IMR-90 (cell line): Measurements from ENCODE around the gene UBL4A. TPM values are rescaled to one million over a fixed set of nuclear protein-coding genes. Genes with fewer than 3 reads are reported as not detected.

Experiments used
- ATAC-seq: fragments of 200-7000 bp; cut with Tn5 transposase; 2 replicates; pipeline ENCODE4 v1.9.1; 2020; ENCODE audit warnings: low read depth, mild to moderate bottlenecking, moderate library complexity
- BruUV-seq: library from RNA; stranded (reverse); fragments of 400-500 nt; replicated peaks from 2 replicates; lab custom pipeline; 2021; lab: Mats Ljungman, UMichigan
- CTCF ChIA-PET: fragments of 300-600 bp; formaldehyde crosslinking; extraction: SDS; loops from one replicate; lab custom pipeline; 2021; ENCODE audit warnings: antibody characterized with exemption; lab: Yijun Ruan, JAX
- POLR2A ChIA-PET: fragments of 300-600 bp; sonication (Branson Sonifier 250); formaldehyde crosslinking; loops from one replicate; lab custom pipeline; 2022; ENCODE audit warnings: antibody characterized with exemption; ENCODE audit not compliant: unreplicated experiment; lab: Charles Lee
- DNase-seq: peaks from one replicate; pipeline ENCODE4 v3.0.0; 2013
- H2AFZ ChIP-seq: replicated peaks from 2 replicates; pipeline ENCODE3; 2013; ENCODE audit warnings: low read length, mild to moderate bottlenecking; ENCODE audit not compliant: poor library complexity
- H2AK5ac ChIP-seq: 2 replicates; pipeline ENCODE4 v1.6.1; 2013; ENCODE audit warnings: low read depth, low read length, inconsistent platforms
- H2AK9ac ChIP-seq: replicated peaks from 2 replicates; pipeline ENCODE3; 2013; ENCODE audit warnings: mild to moderate bottlenecking, low read depth, low read length, moderate library complexity; ENCODE audit not compliant: poor library complexity
- H2BK120ac ChIP-seq: 2 replicates; pipeline ENCODE4 v1.6.1; 2013; ENCODE audit warnings: low read depth, low read length, inconsistent platforms
- H2BK15ac ChIP-seq: 3 replicates; pipeline ENCODE4 v1.6.1; 2013; ENCODE audit warnings: low read depth, low read length, inconsistent platforms
- H2BK20ac ChIP-seq: 2 replicates; pipeline ENCODE4 v1.6.1; 2013; ENCODE audit warnings: low read depth, mild to moderate bottlenecking, inconsistent platforms, low read length, moderate library complexity
- H2BK5ac ChIP-seq: 2 replicates; pipeline ENCODE4 v1.6.1; 2013; ENCODE audit warnings: mild to moderate bottlenecking, low read depth, low read length, inconsistent platforms; ENCODE audit not compliant: poor library complexity, severe bottlenecking
- H3K14ac ChIP-seq: replicated peaks from 2 replicates; pipeline ENCODE4 v1.6.1; 2013; ENCODE audit warnings: low read depth, low read length, inconsistent platforms
- H3K18ac ChIP-seq: 2 replicates; pipeline ENCODE4 v1.6.1; 2013; ENCODE audit warnings: low read depth, low read length, control low read depth
- H3K23ac ChIP-seq: 2 replicates; pipeline ENCODE4 v1.6.1; 2013; ENCODE audit warnings: low read depth, low read length, inconsistent platforms
- H3K27ac ChIP-seq: 2 replicates; pipeline ENCODE4 v1.5.1; 2013; ENCODE audit warnings: mild to moderate bottlenecking, control low read depth, low read length; ENCODE audit not compliant: insufficient read depth
- H3K27me3 ChIP-seq: 2 replicates; pipeline ENCODE4 v1.6.1; 2013; ENCODE audit warnings: low read length; ENCODE audit not compliant: control insufficient read depth, insufficient read depth
- H3K36me3 ChIP-seq: 2 replicates; pipeline ENCODE4 v1.6.1; 2013; ENCODE audit warnings: low read length, mixed read lengths; ENCODE audit not compliant: control insufficient read depth, insufficient read depth
- H3K4ac ChIP-seq: 2 replicates; pipeline ENCODE4 v1.6.1; 2013; ENCODE audit warnings: low read depth, low read length, inconsistent platforms
- H3K4me1 ChIP-seq: 2 replicates; pipeline ENCODE4 v1.6.1; 2013; ENCODE audit warnings: low read length, mixed read lengths; ENCODE audit not compliant: control insufficient read depth, insufficient read depth
- H3K4me2 ChIP-seq: 2 replicates; pipeline ENCODE4 v1.6.1; 2013; ENCODE audit warnings: low read depth, mild to moderate bottlenecking, control low read depth, low read length, moderate library complexity
- H3K4me3 ChIP-seq: 2 replicates; pipeline ENCODE4 v1.5.1; 2013; ENCODE audit warnings: low read depth, mild to moderate bottlenecking, control low read depth, low read length, moderate library complexity; ENCODE audit not compliant: insufficient read depth
- H3K56ac ChIP-seq: 2 replicates; pipeline ENCODE4 v1.6.1; 2013; ENCODE audit warnings: low read length, inconsistent platforms; ENCODE audit not compliant: insufficient read depth; ENCODE audit errors: extremely low read depth
- H3K79me1 ChIP-seq, 2 experiments: 2 replicates each; pipeline ENCODE4 v1.6.1; 2013; ENCODE audit warnings: low read length in 2 of 2, inconsistent platforms in 1 of 2, low read depth in 1 of 2
- H3K9ac ChIP-seq: 2 replicates; pipeline ENCODE4 v1.6.1; 2013; ENCODE audit warnings: low read depth, low read length, control low read depth
- H3K9me1 ChIP-seq: 2 replicates; pipeline ENCODE4 v1.6.1; 2013; ENCODE audit warnings: low read length, inconsistent platforms; ENCODE audit not compliant: insufficient read depth
- H3K9me3 ChIP-seq: 2 replicates; pipeline ENCODE4 v1.6.1; 2013; ENCODE audit warnings: low read length; ENCODE audit not compliant: control insufficient read depth, insufficient read depth
- H4K20me1 ChIP-seq: 2 replicates; pipeline ENCODE4 v1.6.1; 2013; ENCODE audit warnings: low read length, inconsistent platforms; ENCODE audit not compliant: insufficient read depth
- H4K5ac ChIP-seq: 2 replicates; pipeline ENCODE4 v1.6.1; 2013; ENCODE audit warnings: mild to moderate bottlenecking, low read depth, low read length, control low read depth
- H4K8ac ChIP-seq, 2 experiments: 2 replicates each; pipeline ENCODE4 v1.6.1; 2013; ENCODE audit warnings: low read depth in 2 of 2, low read length in 2 of 2, control low read depth in 1 of 2, inconsistent platforms in 1 of 2
- H4K91ac ChIP-seq: 2 replicates; pipeline ENCODE4 v1.6.1; 2013; ENCODE audit warnings: low read depth, low read length, inconsistent platforms; ENCODE audit not compliant: insufficient read depth
- CEBPB ChIP-seq: IDR thresholded peaks from 2 replicates; pipeline ENCODE4 v1.6.1; 2012; ENCODE audit warnings: low read depth, low read length, improper control_type of control experiment
- MAZ ChIP-seq: IDR thresholded peaks from 2 replicates; pipeline ENCODE4 v1.6.1; 2012; ENCODE audit warnings: low read depth, mild to moderate bottlenecking, low read length, improper control_type of control experiment, moderate library complexity, borderline replicate concordance
- MXI1 ChIP-seq: IDR thresholded peaks from 2 replicates; pipeline ENCODE4 v1.6.1; 2012; ENCODE audit warnings: low read depth, mild to moderate bottlenecking, low read length, moderate library complexity, borderline replicate concordance
- NFE2L2 ChIP-seq: fragments of 150-350 bp; IDR thresholded peaks from 2 replicates; pipeline ENCODE4 v1.6.1; 2016; ENCODE audit warnings: low read depth, mild to moderate bottlenecking, low read length
- POLR2A ChIP-seq: IDR thresholded peaks from 2 replicates; pipeline ENCODE4 v1.6.1; 2012; ENCODE audit warnings: mild to moderate bottlenecking, low read depth, low read length
- RAD21 ChIP-seq: IDR thresholded peaks from 2 replicates; pipeline ENCODE4 v1.6.1; 2012; ENCODE audit warnings: low read length, improper control_type of control experiment
- RCOR1 ChIP-seq: IDR thresholded peaks from 2 replicates; pipeline ENCODE4 v1.6.1; 2012; ENCODE audit warnings: mild to moderate bottlenecking, low read length, improper control_type of control experiment; ENCODE audit not compliant: insufficient replicate concordance
- RFX5 ChIP-seq: IDR thresholded peaks from 2 replicates; pipeline ENCODE4 v1.8.0; 2012; ENCODE audit warnings: low read depth, mild to moderate bottlenecking, low read length, moderate library complexity
- USF2 ChIP-seq: fragments of 150-350 bp; IDR thresholded peaks from 2 replicates; pipeline ENCODE4 v1.6.1; 2017; ENCODE audit warnings: mild to moderate bottlenecking, antibody characterized with exemption, low read length, low read depth
- WGBS, 2 experiments: methylation state at CpG; one replicate each; pipeline versions ENCODE4 v1.1.5 to v1.1.7; 2013; ENCODE audit warnings: missing lambda C conversion rate in 2 of 2; ENCODE audit not compliant: insufficient read length in 1 of 2; ENCODE audit errors: extremely low coverage in 2 of 2; 5-methylcytosine and 5-hydroxymethylcytosine counted together
- dilution Hi-C: fragments of 300-500 bp; cut with HindIII; formaldehyde crosslinking; loops from one replicate; pipeline ENCODE4 v1.14.3; 2018; ENCODE audit warnings: low sequenced_read_pairs; ENCODE audit not compliant: unreplicated experiment
- in situ Hi-C: fragments of 300-500 bp; cut with MboI; formaldehyde crosslinking; loops from 3 replicates; pipeline ENCODE4 v1.14.3; 2019; ENCODE audit warnings: low sequenced_read_pairs, inconsistent platforms, mixed read lengths
- intact Hi-C: fragments of 100-400 bp; cut with micrococcal nuclease; formaldehyde crosslinking; loops from 2 replicates; pipeline ENCODE4 v1.10.0; 2022
- polyA plus RNA-seq, 3 experiments: library from polyadenylated mRNA; depleted of rRNA; stranded (reverse); fragments of >200 nt; gene quantifications; 2 replicates each; pipeline ENCODE4 v1.2.3, GENCODE V29; 2012; ENCODE audit warnings: low replicate concordance in 1 of 3
- total RNA-seq: library from RNA; depleted of rRNA; stranded (reverse); fragments of >200 nt; gene quantifications from 2 replicates; pipeline ENCODE4 v1.2.3, GENCODE V29; 2012

UBL4A gene
- total and polyA plus RNA-seq, 2 of the 4 experiments (the other 2 are of a cell fraction): 24.6 to 28.3 TPM

GRCh38 chrX:154466907-154467306 lies 19.5 kb downstream of the UBL4A start:
- dilution Hi-C loops (no loop called here), in situ Hi-C loops (no loop called here), intact Hi-C loops (no loop called here)
- Histone ChIP-seq H3K27ac (no peak overlapping the region), H3K27me3 (no peaks in the 10 kb centered on the region), H3K4me1 (no peaks in the 10 kb centered on the region), H3K4ac (no peak overlapping the region), H2BK15ac (no peak overlapping the region), H3K18ac (no peak overlapping the region), H4K8ac (no peak overlapping the region), H3K4me3 (no peak overlapping the region), H3K79me1 (peaks cover 0 to 9% of the 10 kb centered on the region in 2 experiments; a peak in 2 of 4 replicates), H2BK120ac (no peak overlapping the region), H2AK5ac (no peak overlapping the region), H3K56ac (no peak overlapping the region), H3K14ac (no peak overlapping the region), H4K20me1 (peaks cover 14% of the 10 kb centered on the region), H3K36me3 (peaks cover 82% of the 10 kb centered on the region), H3K9ac (no peak overlapping the region), H3K4me2 (no peak overlapping the region), H4K91ac (no peak overlapping the region), H2BK5ac (no peak overlapping the region), H3K9me3 (no peaks in the 10 kb centered on the region; the same call in 1 of the 2 replicates), H3K9me1 (no peaks in the 10 kb centered on the region), H2AFZ (no peak overlapping the region), H2BK20ac (no peak overlapping the region), H4K5ac (no peak overlapping the region), H2AK9ac (no peak overlapping the region), H3K23ac (no peak overlapping the region)
- ATAC-seq (no peak), DNase-seq (no peak)
- no peak for TF ChIP-seq NFE2L2
- TF ChIP-seq POLR2A: no peak
- TF ChIP-seq MAZ: no peak
- TF ChIP-seq RFX5: no peak
- TF ChIP-seq RAD21: no peak
- no peak for TF ChIP-seq RCOR1
- TF ChIP-seq CEBPB: no peak
- TF ChIP-seq MXI1: no peak
- no peak for TF ChIP-seq USF2
- ChIA-PET POLR2A (no interaction called here), CTCF (no interaction called here)
- WGBS, 2 experiments: 88% methylated on average over 8 of the region's 15 CpGs; no CpG with 5 or more reads in 1 of the 2 experiments
- no TSS peak for BruUV-seq
